LNCAP (cell line): ENCODE measurements around the gene RTRAF.

ENCODE experiments used
- CTCF ChIP-seq: fragments of 450-650 bp; IDR thresholded peaks from 2 replicates; pipeline ENCODE4 v1.5.1; 2017; ENCODE audit warnings: mild to moderate bottlenecking

RTRAF gene

GRCh38 chr14:51957950-51958349, 31.4 kb upstream of the RTRAF start:
- no peak for TF ChIP-seq CTCF

GRCh38 chr14:51959928-51960327, 29.4 kb upstream of the RTRAF start:
- no peak for TF ChIP-seq CTCF

GRCh38 chr14:51960866-51961265, 28.5 kb upstream of the RTRAF start:
- TF ChIP-seq CTCF = no peak

- no peak for TF ChIP-seq CTCF
Observed at GRCh38 chr14:51962711-51963110, 26.6 kb upstream of the RTRAF start.

GRCh38 chr14:51963286-51963685, 26.1 kb upstream of the RTRAF start:
- no peak for TF ChIP-seq CTCF

GRCh38 chr14:51967521-51967920, 21.8 kb upstream of the RTRAF start:
- TF ChIP-seq CTCF = no peak

- TF ChIP-seq CTCF = no peak
Observed at GRCh38 chr14:51969852-51970540, 19.4 kb upstream of the RTRAF start.

- TF ChIP-seq CTCF = no peak
Observed at GRCh38 chr14:51972566-51972965, 16.8 kb upstream of the RTRAF start.
